Osteocyte (in vitro differentiated cells): ENCODE data around the gene CD2AP. TPM values are rescaled to one million over a fixed set of nuclear protein-coding genes. Genes with fewer than 3 reads are reported as not detected.

Experiments used
- DNase-seq: peaks from one replicate; pipeline ENCODE4 v3.0.0; 2021; ENCODE audit warnings: mixed read lengths; ENCODE audit not compliant: unreplicated experiment; ENCODE audit errors: extremely low spot score
- H3K27ac Mint-ChIP-seq: one replicate; pipeline ENCODE4 v1.8.0; 2021; ENCODE audit warnings: mild to moderate bottlenecking, mixed read lengths; ENCODE audit not compliant: unreplicated experiment
- H3K27me3 Mint-ChIP-seq: one replicate; pipeline ENCODE4 v1.8.0; 2021; ENCODE audit warnings: mixed read lengths; ENCODE audit not compliant: unreplicated experiment
- H3K36me3 Mint-ChIP-seq: one replicate; pipeline ENCODE4 v1.8.0; 2021; ENCODE audit warnings: mixed read lengths; ENCODE audit not compliant: unreplicated experiment
- H3K4me1 Mint-ChIP-seq: one replicate; pipeline ENCODE4 v1.8.0; 2021; ENCODE audit warnings: mixed read lengths; ENCODE audit not compliant: unreplicated experiment
- H3K4me3 Mint-ChIP-seq: one replicate; pipeline ENCODE4 v1.8.0; 2021; ENCODE audit warnings: mild to moderate bottlenecking, moderate library complexity, mixed read lengths; ENCODE audit not compliant: unreplicated experiment
- H3K9me3 Mint-ChIP-seq: one replicate; pipeline ENCODE4 v1.8.0; 2021; ENCODE audit warnings: mixed read lengths; ENCODE audit not compliant: unreplicated experiment
- total RNA-seq: library from RNA; stranded (reverse); gene quantifications from 2 replicates; pipeline ENCODE4 v1.2.1, GENCODE V29; 2021
- TF ChIP-seq, protein P1 (sequence below): fragments of 200-600 bp; sonication (generic); IDR thresholded peaks from 2 replicates; pipeline ENCODE4 v1.5.0; 2021; ENCODE audit warnings: antibody characterized with exemption, mild to moderate bottlenecking, moderate library complexity

The CD2AP gene
- total RNA-seq, 1 donor from 2014 or later, result 18.1 TPM

- no peaks in the 10 kb centered on the region for H3K36me3 Mint-ChIP-seq
- no peaks in the 10 kb centered on the region for H3K4me1 Mint-ChIP-seq
- TF ChIP-seq, protein P1, sequence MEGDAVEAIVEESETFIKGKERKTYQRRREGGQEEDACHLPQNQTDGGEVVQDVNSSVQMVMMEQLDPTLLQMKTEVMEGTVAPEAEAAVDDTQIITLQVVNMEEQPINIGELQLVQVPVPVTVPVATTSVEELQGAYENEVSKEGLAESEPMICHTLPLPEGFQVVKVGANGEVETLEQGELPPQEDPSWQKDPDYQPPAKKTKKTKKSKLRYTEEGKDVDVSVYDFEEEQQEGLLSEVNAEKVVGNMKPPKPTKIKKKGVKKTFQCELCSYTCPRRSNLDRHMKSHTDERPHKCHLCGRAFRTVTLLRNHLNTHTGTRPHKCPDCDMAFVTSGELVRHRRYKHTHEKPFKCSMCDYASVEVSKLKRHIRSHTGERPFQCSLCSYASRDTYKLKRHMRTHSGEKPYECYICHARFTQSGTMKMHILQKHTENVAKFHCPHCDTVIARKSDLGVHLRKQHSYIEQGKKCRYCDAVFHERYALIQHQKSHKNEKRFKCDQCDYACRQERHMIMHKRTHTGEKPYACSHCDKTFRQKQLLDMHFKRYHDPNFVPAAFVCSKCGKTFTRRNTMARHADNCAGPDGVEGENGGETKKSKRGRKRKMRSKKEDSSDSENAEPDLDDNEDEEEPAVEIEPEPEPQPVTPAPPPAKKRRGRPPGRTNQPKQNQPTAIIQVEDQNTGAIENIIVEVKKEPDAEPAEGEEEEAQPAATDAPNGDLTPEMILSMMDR, result no peak
- H3K9me3 Mint-ChIP-seq, result no peaks in the 10 kb centered on the region
- H3K27me3 Mint-ChIP-seq, result peaks cover 14% of the 10 kb centered on the region
- no peak overlapping the region for H3K4me3 Mint-ChIP-seq
- no peak overlapping the region for H3K27ac Mint-ChIP-seq
- DNase-seq, result no peak
Measured at GRCh38 chr6:47465117-47465516, 12.5 kb upstream of the CD2AP start.

DNA sequence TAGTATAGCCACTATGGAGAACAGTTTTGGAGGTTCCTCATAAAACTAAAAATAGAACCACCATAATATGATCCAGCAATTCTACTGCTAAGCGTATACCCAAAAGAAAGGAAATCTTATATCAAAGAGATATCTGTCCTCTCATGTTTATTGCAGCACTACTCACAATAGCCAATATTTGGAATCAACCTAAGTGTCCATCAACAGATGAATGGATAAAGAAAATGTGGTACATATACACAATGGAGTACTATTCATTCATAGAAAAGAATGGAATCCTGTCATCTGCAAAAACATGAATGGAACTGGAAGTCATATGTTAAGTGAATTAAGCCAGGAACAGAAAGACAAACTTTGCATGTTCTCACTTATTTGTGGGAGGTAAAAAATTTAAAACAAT, 5.7 kb upstream of the CD2AP start:
- no peak overlapping the region for H3K27ac Mint-ChIP-seq
- peaks cover 4% of the 10 kb centered on the region for H3K4me1 Mint-ChIP-seq
- no peaks in the 10 kb centered on the region for H3K36me3 Mint-ChIP-seq
- H3K9me3 Mint-ChIP-seq, result peaks cover 6% of the 10 kb centered on the region
- TF ChIP-seq, protein P1, result no peak
- H3K27me3 Mint-ChIP-seq, result peaks cover 24% of the 10 kb centered on the region
- H3K4me3 Mint-ChIP-seq, result no peak overlapping the region
- no peak for DNase-seq

- no peak for DNase-seq
- no peak overlapping the region for H3K4me3 Mint-ChIP-seq
- no peaks in the 10 kb centered on the region for H3K36me3 Mint-ChIP-seq
- H3K27ac Mint-ChIP-seq, result no peak overlapping the region
- peaks cover 6% of the 10 kb centered on the region for H3K9me3 Mint-ChIP-seq
- TF ChIP-seq, protein P1, result no peak
- peaks cover 22% of the 10 kb centered on the region for H3K27me3 Mint-ChIP-seq
- peaks cover 8% of the 10 kb centered on the region for H3K4me1 Mint-ChIP-seq
Measured at GRCh38 chr6:47473791-47474346, 3.7 kb upstream of the CD2AP start.

DNA sequence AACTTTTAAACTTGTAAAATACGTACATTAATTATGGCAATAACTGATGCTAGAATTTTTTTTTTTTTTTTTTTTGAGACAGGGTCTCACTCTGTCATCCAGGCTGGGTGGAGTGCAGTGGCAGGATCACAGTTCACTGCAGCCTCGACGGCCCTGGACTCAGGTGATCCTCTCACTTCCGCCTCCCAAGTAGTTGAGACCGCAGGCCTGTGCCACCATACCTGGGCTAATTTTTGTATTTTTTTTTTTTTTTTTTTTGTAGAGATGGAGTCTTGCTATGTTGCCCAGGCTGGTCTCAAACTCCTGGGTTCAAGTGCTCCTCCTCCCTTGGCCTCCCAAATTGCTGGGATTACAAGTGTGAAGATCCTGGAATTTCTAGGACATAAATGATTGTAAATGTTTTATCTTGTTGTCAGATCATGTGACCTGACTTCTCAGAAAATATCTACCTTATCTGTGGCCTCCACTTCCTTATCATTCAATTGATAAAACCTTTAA, 2.2 kb upstream of the CD2AP start:
- peaks cover 22% of the 10 kb centered on the region for H3K4me1 Mint-ChIP-seq

DNA sequence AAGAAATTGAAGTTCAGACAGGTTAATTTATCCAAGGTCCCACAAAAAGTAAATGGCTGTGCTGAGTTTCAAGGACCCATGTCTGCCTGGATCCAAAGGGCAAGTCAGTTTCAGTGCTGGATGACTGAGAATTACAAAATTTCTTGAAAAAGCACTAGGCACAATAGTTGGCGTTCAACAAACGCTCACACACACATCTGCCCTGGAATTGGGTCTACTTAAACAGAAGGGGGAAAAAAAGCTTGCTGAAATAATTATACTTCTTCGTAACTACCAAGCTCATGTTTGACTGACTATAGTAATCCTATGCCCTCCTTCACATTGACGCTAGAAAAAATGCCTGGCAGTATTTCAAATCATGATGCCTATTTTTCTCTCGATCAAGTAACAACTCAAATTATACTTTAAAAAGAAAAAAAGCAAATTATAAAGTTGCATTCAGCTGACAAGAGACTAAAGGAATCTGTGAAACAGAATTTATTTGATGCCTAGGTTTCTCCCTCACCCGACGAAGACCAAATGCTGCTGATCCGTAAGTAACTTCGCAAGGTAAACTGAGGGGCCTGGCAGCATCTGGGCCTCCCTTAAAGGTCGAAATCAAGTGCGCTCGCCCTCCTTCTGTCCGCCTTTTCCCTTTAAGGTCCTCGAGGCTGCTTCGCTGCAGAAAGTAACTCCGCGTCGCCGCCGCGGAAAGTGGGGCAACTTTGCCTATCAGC, 650 bp upstream of the CD2AP start:
- no peak for DNase-seq
- Mint-ChIP-seq H3K9me3 (no peaks in the 10 kb centered on the region), H3K4me3 (peak overlapping the region; percentile 96), H3K27ac (peak overlapping the region; percentile 93), H3K4me1 (peaks cover 29% of the 10 kb centered on the region), H3K36me3 (no peaks in the 10 kb centered on the region), H3K27me3 (peaks cover 3% of the 10 kb centered on the region)
- TF ChIP-seq, protein P1, result no peak

More for the DNA sequence above, 2.2 kb upstream of the CD2AP start:
- Mint-ChIP-seq H3K27ac (no peak overlapping the region), H3K4me3 (no peak overlapping the region), H3K27me3 (peaks cover 14% of the 10 kb centered on the region), H3K36me3 (no peaks in the 10 kb centered on the region), H3K9me3 (peaks cover 6% of the 10 kb centered on the region)
- no peak for DNase-seq
- TF ChIP-seq, protein P1, result no peak
